ENCODE data around the gene GTSE1. TPM values are rescaled to one million over a fixed set of nuclear protein-coding genes. Genes with fewer than 3 reads are reported as not detected.

GTSE1 gene
- total RNA-seq, 4 donors from 2014 or later = 1.00 to 3.0 (median 1.2) TPM; not detected in 1

DNA sequence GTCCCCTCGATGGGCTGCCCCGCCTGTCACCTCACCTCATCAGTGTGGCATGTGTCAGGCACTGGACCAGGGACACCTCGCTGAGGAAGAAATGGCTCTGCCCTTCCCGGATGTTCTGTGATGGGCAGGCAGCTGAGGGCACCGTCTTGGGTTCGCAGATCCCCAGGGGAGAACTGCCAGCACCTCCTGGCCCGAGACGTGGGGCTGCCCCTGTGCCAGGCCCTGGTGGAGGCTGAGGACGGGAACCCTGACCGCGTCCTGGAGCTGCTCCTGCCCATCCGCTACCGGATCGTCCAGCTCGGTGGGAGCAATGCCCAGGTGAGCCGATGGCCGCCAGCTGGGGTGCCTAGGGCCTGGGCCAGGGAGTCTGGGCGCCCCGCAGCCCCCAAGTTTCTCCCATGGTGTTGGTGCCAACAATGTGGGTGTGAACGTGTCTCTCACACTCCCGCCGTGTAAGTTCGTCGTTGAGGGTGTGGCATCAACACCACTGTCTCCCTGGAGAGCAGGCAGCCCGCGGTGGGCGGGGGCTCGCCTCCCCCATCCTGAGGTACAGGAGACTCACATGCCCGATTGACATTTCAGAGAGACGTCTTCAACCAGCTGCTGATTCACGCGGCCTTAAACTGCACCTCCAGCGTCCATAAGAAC is 7.3 kb upstream of the GTSE1 start:
- no peak overlapping the region for H3K27ac ChIP-seq
- DNase-seq = no peak

DNA sequence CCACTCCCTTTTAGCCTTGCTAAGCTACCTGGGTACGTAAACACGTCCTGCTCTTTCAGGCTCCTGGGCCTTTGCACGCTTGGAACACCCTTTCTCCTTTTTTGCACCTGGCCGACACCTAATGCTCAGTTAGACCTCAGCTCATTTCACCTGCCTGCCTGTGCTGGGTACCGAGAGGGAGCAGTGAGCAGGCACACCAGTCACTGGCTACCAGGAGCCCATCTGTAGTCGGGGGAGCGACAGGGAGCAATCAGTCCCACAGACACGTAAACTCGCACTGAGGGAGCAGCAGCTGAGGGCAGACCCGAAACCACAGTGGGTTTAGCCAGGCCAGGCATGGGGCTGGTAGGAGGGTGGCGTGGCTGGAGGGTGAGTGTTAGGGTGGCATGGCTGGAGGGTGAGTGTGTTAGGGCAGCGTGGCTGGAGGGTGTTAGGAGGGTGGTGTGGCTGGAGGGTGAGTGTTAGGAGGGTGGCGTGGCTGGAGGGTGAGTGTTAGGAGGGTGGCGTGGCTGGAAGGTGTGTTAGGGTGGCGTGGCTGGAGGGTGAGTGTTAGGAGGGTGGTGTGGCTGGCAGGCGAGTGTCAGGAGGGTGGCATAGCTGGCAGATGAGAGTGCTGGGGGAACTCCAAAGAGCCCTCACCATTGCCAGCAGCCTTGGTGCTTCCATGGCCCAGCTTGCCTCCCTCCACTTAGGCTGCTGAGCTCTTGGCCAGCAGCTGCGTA is 6.4 kb upstream of the GTSE1 start:
- Histone ChIP-seq H3K27me3 (no peaks in the 10 kb centered on the region), H3K27ac (no peak overlapping the region), H3K4me3 (no peak overlapping the region), H3K4me1 (peaks cover 0 to 5% (median 0%) of the 10 kb centered on the region in 4 donors), H3K36me3 (peaks cover 0 to 23% (median 9%) of the 10 kb centered on the region in 4 donors), H3K9me3 (no peaks in the 10 kb centered on the region)
- in situ Hi-C loops (cut with MboI; ENCODE audit: low pct_ligation_motif_present in 1 of 4, low pct_unique_long_range_greater_than_20kb in 1 of 4, low sequenced_read_pairs in 3 of 4) = loop anchor here in 1 of 4 donors (10.0 kb wide), 1 partner anchor 145 kb away; no protein-coding TSS in a partner anchor
- DNase-seq = no peak
- intact Hi-C loops (cut with DNase I; ENCODE audit: low total_unique reads) = no loop called here
- TF ChIP-seq EP300 (IDR thresholded peaks at IDR 0.05; ENCODE audit: low read depth) (no peak), POLR2AphosphoS5 (IDR thresholded peaks at IDR 0.05) (no peak), POLR2A (IDR thresholded peaks at IDR 0.05) (no peak)
- TF ChIP-seq, protein P1, sequence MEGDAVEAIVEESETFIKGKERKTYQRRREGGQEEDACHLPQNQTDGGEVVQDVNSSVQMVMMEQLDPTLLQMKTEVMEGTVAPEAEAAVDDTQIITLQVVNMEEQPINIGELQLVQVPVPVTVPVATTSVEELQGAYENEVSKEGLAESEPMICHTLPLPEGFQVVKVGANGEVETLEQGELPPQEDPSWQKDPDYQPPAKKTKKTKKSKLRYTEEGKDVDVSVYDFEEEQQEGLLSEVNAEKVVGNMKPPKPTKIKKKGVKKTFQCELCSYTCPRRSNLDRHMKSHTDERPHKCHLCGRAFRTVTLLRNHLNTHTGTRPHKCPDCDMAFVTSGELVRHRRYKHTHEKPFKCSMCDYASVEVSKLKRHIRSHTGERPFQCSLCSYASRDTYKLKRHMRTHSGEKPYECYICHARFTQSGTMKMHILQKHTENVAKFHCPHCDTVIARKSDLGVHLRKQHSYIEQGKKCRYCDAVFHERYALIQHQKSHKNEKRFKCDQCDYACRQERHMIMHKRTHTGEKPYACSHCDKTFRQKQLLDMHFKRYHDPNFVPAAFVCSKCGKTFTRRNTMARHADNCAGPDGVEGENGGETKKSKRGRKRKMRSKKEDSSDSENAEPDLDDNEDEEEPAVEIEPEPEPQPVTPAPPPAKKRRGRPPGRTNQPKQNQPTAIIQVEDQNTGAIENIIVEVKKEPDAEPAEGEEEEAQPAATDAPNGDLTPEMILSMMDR (IDR thresholded peaks at IDR 0.05) = no peak
- 80 to 92% methylated on average over 5 to 17 of the region's 17 CpGs for WGBS, 2 donors (ENCODE audit: low coverage in 1 of 2)

More for the DNA sequence above, 7.3 kb upstream of the GTSE1 start:
- intact Hi-C loops (cut with DNase I; ENCODE audit: low total_unique reads) (no loop called here), in situ Hi-C loops (cut with MboI; ENCODE audit: low pct_ligation_motif_present in 1 of 4, low pct_unique_long_range_greater_than_20kb in 1 of 4, low sequenced_read_pairs in 3 of 4) (no loop called here)
- Histone ChIP-seq H3K4me3 (no peak overlapping the region), H3K27me3 (no peaks in the 10 kb centered on the region), H3K4me1 (peaks cover 0 to 5% (median 0%) of the 10 kb centered on the region in 4 donors), H3K9me3 (no peaks in the 10 kb centered on the region), H3K36me3 (peaks cover 0 to 27% (median 13%) of the 10 kb centered on the region in 4 donors)
- TF ChIP-seq EP300 (IDR thresholded peaks at IDR 0.05; ENCODE audit: low read depth) = no peak
- TF ChIP-seq POLR2A (IDR thresholded peaks at IDR 0.05) = no peak
- TF ChIP-seq, protein P1 (IDR thresholded peaks at IDR 0.05) = no peak
- TF ChIP-seq POLR2AphosphoS5 (IDR thresholded peaks at IDR 0.05) = no peak
- 87% methylated on average over 31 of the region's 33 CpGs; no CpG with 5 or more reads in 1 of the 2 donors for WGBS, 2 donors (ENCODE audit: low coverage in 1 of 2)

GRCh38 chr22:46290843-46291785 is 5.6 kb upstream of the GTSE1 start:
- Histone ChIP-seq H3K27ac (no peak overlapping the region), H3K9me3 (no peaks in the 10 kb centered on the region), H3K36me3 (peaks cover 0 to 15% (median 7%) of the 10 kb centered on the region in 4 donors), H3K27me3 (no peaks in the 10 kb centered on the region), H3K4me3 (no peak overlapping the region), H3K4me1 (peaks cover 6 to 13% (median 7%) of the 10 kb centered on the region in 4 donors)
- in situ Hi-C loops (cut with MboI; ENCODE audit: low pct_ligation_motif_present in 1 of 4, low pct_unique_long_range_greater_than_20kb in 1 of 4, low sequenced_read_pairs in 3 of 4) = loop anchor here in 1 of 4 donors (10.0 kb wide), 1 partner anchor 146 kb away; no protein-coding TSS in a partner anchor
- intact Hi-C loops (cut with DNase I; ENCODE audit: low total_unique reads) = no loop called here
- TF ChIP-seq, protein P1 (IDR thresholded peaks at IDR 0.05) = no peak
- no peak for TF ChIP-seq POLR2AphosphoS5 (IDR thresholded peaks at IDR 0.05)
- no peak for TF ChIP-seq POLR2A (IDR thresholded peaks at IDR 0.05)
- TF ChIP-seq EP300 (IDR thresholded peaks at IDR 0.05; ENCODE audit: low read depth) = no peak
- DNase-seq = no peak
- WGBS, 2 donors (ENCODE audit: low coverage in 1 of 2) = 94% methylated on average over 23 of the region's 23 CpGs; no CpG with 5 or more reads in 1 of the 2 donors
